ENCODE measurements around the gene RAI1.

Gene RAI1

GRCh38 chr17:17716837-17717523 lies 35.7 kb downstream of the RAI1 start:
- DNase-seq, result no peak

GRCh38 chr17:17718251-17718650 lies 37.0 kb downstream of the RAI1 start:
- no peak for DNase-seq

GRCh38 chr17:17719199-17719940 lies 38.1 kb downstream of the RAI1 start:
- DNase-seq, result no peak

GRCh38 chr17:17719966-17720543 lies 38.8 kb downstream of the RAI1 start:
- no peak for DNase-seq

GRCh38 chr17:17721140-17721668 lies 39.9 kb downstream of the RAI1 start:
- no peak for DNase-seq

- DNase-seq, result peak in 3 of 14 donors; percentile 20 to 52 (median 34)
Measured at GRCh38 chr17:17722081-17722905, 41.0 kb downstream of the RAI1 start.

- DNase-seq, result no peak
Measured at GRCh38 chr17:17722906-17723353, 41.7 kb downstream of the RAI1 start.

GRCh38 chr17:17723354-17724261 lies 42.4 kb downstream of the RAI1 start:
- DNase-seq, result peak in 2 of 14 donors; percentile 38 to 60

- no peak for DNase-seq
Measured at GRCh38 chr17:17724307-17725010, 43.2 kb downstream of the RAI1 start.

GRCh38 chr17:17725011-17725751 lies 43.9 kb downstream of the RAI1 start:
- DNase-seq, result no peak

GRCh38 chr17:17725752-17726457 lies 44.6 kb downstream of the RAI1 start:
- DNase-seq, result no peak

- DNase-seq, result no peak
Measured at GRCh38 chr17:17726458-17727060, 45.3 kb downstream of the RAI1 start.

GRCh38 chr17:17727111-17727659 lies 45.9 kb downstream of the RAI1 start:
- DNase-seq, result no peak

GRCh38 chr17:17728146-17728545 lies 46.9 kb downstream of the RAI1 start:
- DNase-seq, result no peak

GRCh38 chr17:17728550-17729251 lies 47.4 kb downstream of the RAI1 start:
- DNase-seq, result no peak

- peak in 1 of 14 donors; percentile 56 for DNase-seq
Measured at GRCh38 chr17:17729620-17730249, 48.5 kb downstream of the RAI1 start.

- DNase-seq, result no peak
Measured at GRCh38 chr17:17730250-17730935, 49.1 kb downstream of the RAI1 start.

Measured in C1 segment of cervical spinal cord (tissue), 14 donors.